ENCODE measurements around the gene DCAF12.

The DCAF12 gene

GRCh38 chr9:34124926-34125325, 1.6 kb downstream of the DCAF12 start:
- DNase-seq: no peak

GRCh38 chr9:34124099-34124498, 2.4 kb downstream of the DCAF12 start:
- no peak for DNase-seq

- DNase-seq: no peak
Measured at GRCh38 chr9:34123682-34124081, 2.8 kb downstream of the DCAF12 start.

- no peak for DNase-seq
Measured at GRCh38 chr9:34121996-34122395, 4.5 kb downstream of the DCAF12 start.

GRCh38 chr9:34119713-34120112, 6.8 kb downstream of the DCAF12 start:
- DNase-seq: no peak

- DNase-seq: no peak
Measured at GRCh38 chr9:34114436-34114835, 12.1 kb downstream of the DCAF12 start.

GRCh38 chr9:34106110-34106509, 20.4 kb downstream of the DCAF12 start:
- no peak for DNase-seq

GRCh38 chr9:34102796-34103195, 23.7 kb downstream of the DCAF12 start:
- no peak for DNase-seq

GRCh38 chr9:34098307-34098706, 28.2 kb downstream of the DCAF12 start:
- no peak for DNase-seq

- DNase-seq: no peak
Measured at GRCh38 chr9:34097865-34098264, 28.6 kb downstream of the DCAF12 start.

- DNase-seq: no peak
Measured at GRCh38 chr9:34096751-34097150, 29.7 kb downstream of the DCAF12 start.

- no peak for DNase-seq
Measured at GRCh38 chr9:34093578-34093977, 32.9 kb downstream of the DCAF12 start.

- DNase-seq: no peak
Measured at GRCh38 chr9:34089311-34089710, 37.2 kb downstream of the DCAF12 start.

GRCh38 chr9:34087370-34087769, 39.1 kb downstream of the DCAF12 start:
- no peak for DNase-seq

GRCh38 chr9:34086864-34087263, 39.6 kb downstream of the DCAF12 start:
- no peak for DNase-seq

- no peak for DNase-seq
Measured at GRCh38 chr9:34085581-34086500, 40.7 kb downstream of the DCAF12 start.

GRCh38 chr9:34084562-34084961, 41.9 kb downstream of the DCAF12 start:
- no peak for DNase-seq

GRCh38 chr9:34079181-34079580, 47.3 kb downstream of the DCAF12 start:
- DNase-seq: no peak

- DNase-seq: no peak
Measured at GRCh38 chr9:34072868-34073590, 53.5 kb downstream of the DCAF12 start.

- no peak for DNase-seq
Measured at GRCh38 chr9:34072410-34072809, 54.1 kb downstream of the DCAF12 start.

GRCh38 chr9:34070606-34071324, 55.7 kb downstream of the DCAF12 start:
- no peak for DNase-seq

GRCh38 chr9:34069831-34070230, 56.7 kb downstream of the DCAF12 start:
- no peak for DNase-seq

- DNase-seq: no peak
Measured at GRCh38 chr9:34065541-34065940, 61.0 kb downstream of the DCAF12 start.

GRCh38 chr9:34059954-34060353, 66.5 kb downstream of the DCAF12 start:
- no peak for DNase-seq

All from NCI-H187 treated with DMSO at 0.1 percent for 48 hours (cell line).